ENCODE data around the gene PDCD6IP.
"Not testable (repeated sequence)": the region's sequence is repeated elsewhere in the genome, so short reads cannot be mapped to it uniquely, and the experiment has no call there.

Gene PDCD6IP, protein sequence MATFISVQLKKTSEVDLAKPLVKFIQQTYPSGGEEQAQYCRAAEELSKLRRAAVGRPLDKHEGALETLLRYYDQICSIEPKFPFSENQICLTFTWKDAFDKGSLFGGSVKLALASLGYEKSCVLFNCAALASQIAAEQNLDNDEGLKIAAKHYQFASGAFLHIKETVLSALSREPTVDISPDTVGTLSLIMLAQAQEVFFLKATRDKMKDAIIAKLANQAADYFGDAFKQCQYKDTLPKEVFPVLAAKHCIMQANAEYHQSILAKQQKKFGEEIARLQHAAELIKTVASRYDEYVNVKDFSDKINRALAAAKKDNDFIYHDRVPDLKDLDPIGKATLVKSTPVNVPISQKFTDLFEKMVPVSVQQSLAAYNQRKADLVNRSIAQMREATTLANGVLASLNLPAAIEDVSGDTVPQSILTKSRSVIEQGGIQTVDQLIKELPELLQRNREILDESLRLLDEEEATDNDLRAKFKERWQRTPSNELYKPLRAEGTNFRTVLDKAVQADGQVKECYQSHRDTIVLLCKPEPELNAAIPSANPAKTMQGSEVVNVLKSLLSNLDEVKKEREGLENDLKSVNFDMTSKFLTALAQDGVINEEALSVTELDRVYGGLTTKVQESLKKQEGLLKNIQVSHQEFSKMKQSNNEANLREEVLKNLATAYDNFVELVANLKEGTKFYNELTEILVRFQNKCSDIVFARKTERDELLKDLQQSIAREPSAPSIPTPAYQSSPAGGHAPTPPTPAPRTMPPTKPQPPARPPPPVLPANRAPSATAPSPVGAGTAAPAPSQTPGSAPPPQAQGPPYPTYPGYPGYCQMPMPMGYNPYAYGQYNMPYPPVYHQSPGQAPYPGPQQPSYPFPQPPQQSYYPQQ

GRCh38 chr3:33798418-33799201, at the start of gene PDCD6IP:
PDCD6IP (plus strand) TSS chr3:33798630; CDS start chr3:33798729, 99 bp downstream.
- DNase-seq, result peak; percentile 75

DNA sequence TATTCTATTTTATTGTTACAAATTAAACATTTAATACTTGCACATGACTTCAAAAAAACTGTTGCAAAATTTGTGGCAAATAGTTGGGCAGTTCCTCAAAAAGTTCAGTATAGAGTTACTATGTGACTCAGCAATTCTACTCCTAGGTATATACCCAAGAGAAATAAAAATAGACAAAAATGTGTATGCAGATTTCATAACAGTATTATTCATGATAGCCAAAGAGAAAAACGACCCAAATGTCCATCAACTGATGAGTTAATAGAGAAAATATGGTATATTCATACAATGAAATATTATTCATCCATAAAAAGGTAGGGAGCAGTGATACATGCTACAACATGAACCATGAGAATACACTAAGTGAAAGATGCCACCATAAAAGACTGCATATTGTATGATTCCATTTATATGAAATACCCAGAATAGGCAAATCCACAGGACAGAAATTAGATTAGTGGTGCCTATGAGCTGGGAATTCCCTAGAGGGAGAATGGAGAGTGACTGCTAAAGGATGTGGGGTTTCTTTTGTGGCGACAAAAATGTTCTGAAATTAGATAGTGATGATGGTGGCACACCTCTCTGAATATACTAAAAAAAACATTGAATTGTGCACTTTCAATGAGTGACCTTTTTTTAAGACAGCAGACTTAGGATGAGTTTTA, 48.8 kb upstream of the PDCD6IP start:
- DNase-seq, result no peak

- no peak for DNase-seq
These were observed 48.2 kb upstream of the PDCD6IP start for GRCh38 chr3:33750211-33750548.

DNA sequence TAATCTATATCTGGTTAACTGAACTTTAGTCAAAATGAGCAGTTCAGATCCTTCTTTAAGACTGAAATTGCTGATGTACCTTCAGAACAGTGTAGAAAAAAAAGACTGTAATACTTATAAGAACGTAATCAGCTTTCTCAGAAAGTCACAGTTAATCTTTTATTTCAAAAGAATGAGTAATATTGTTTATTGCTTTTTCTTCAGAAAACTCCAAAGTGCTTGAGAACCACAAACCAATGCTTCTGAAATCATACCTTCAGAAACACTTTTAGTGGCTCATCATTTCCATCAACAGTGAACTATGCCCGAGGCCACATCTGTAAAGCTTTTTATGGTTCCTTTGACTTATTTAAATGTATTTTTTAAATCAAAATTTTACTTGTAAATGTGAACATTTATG, 47.1 kb upstream of the PDCD6IP start:
- no peak for DNase-seq

DNA sequence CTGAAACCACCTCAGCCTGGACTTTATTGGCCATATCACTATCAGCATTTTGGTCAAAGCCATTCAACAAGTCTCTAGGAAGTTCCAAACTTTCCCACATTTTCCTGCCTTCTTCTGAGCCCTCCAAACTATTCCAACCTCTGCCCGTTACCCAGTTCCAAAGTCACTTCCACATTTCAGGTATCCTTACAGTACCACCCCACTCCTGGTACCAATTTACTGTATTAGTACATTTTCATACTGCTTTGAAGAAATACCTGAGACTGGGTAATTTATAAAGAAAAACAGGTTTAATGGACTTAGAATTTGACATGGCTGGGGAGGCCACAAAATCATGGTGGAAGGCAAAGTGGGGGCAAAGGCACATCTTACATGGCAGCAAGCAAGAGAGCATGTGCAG, 44.0 kb upstream of the PDCD6IP start:
- not testable (repeated sequence) for DNase-seq

DNA sequence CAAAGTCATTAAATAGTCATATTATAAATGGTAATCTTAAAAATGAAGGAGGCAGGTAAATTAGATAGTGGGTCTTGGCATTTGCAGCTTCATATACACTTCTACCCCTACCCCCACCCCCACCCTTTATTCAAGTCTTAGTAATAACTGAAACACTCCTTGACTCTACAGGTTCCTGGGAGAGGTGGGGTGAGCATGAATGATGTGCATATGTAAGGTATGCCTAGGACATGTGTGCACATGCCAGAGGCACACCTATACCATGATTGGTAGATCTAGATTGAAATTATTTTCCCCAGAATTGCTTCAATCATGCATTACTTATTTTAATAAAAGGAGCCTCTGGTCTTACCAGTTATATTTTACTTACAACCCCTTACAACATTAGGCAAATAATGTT, 40.1 kb upstream of the PDCD6IP start:
- DNase-seq, result no peak

DNA sequence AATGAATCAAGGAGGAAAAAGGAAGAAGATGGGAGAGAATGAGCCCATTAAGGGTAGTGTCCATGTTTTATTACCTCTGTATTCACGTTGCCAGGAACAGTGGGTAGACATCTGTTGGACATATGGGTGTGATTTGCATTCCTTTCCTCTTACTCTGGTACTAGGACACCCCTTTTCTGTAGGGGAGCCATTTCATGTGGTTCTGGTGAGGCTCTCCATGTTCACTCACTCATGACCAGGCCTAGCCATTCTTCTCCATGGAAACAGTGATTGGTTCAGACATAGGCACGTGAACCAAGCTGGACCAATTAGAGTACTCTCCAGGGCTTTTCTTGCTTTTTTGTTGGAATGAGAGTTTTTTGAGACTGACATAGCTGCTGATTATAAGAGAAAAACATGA, 39.6 kb upstream of the PDCD6IP start:
- no peak for DNase-seq

DNA sequence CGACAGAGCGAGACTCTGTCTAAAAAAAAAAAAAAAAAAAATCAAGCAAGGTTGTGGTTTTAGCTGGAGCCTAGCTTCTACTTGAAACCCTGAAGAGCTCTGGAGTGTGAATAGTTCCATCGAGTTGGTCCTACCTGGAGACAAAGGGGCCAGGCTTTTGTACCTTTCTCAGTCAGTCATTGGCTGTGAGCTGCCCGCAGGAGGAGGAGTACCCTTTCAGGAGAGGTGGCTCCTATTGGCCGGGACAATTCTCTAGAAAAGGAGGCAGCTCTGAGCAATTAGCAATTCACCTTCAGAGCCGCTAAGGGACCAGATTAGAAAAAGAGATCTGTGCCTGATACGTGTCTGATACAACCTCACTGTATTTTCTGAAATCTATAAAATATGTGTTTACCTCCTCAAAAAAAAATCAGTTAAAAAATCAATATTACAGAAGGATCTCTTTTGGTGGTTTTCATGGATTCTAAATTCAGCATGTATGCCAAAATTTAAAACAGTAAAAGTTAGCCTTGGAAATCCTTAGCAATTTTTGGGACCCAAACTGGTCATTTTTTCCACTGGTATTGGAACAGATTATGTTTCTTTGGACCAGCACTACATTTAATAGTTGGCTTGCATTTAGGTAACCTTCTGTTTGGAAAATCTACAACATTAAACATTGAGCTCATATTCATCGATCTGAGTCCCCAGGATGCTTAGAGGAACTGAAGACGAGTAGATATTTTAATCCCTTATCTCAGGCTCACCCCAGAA, 29.7 kb upstream of the PDCD6IP start:
- no peak for DNase-seq

- DNase-seq, result no peak
These were observed 24.8 kb upstream of the PDCD6IP start for GRCh38 chr3:33773637-33774036.

- no peak for DNase-seq
These were observed 23.1 kb upstream of the PDCD6IP start for GRCh38 chr3:33775363-33775762.

- no peak for DNase-seq
These were observed 20.4 kb upstream of the PDCD6IP start for GRCh38 chr3:33777996-33778395.

DNA sequence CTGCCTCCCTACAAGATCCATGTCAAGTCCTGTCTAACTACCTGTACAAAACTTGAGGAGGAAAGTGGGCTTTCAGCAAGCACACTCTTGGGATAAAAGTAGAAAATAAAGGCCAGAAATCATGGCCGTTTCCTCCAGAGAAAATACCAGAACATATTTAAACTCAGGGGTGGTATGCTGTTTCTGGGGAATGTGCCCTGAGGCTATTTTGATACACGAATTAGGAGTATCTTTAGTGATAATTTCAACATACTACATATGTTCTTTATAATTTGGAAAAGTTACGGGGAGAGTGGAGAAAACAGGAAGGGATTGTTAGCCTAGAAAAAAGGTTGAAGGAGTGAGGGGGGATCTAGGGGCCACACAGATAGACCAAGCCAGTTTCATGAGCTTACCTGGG, 18.7 kb upstream of the PDCD6IP start:
- DNase-seq, result no peak

DNA sequence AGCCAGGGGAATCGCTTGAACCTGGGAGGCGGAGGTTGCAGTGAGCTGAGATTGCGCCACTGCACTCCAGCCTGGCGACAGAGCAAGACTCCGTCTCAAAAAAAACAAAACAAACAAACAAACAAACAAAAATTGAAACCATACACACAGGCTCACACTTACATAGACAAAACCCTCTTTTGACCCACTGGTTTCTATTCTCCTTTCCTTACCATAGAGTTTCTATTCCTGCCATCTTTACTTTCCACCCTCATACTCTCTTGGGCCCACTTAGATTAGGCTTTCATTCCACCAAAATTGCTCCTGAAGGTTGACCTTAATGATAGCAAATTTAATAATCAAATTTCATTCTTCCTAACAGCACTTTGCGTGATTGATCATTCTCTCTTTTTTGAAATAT, 17.0 kb upstream of the PDCD6IP start:
- DNase-seq, result not testable (repeated sequence)

- DNase-seq, result no peak
These were observed 11.7 kb upstream of the PDCD6IP start for GRCh38 chr3:33786565-33787327.

- peak; percentile 48 for DNase-seq
These were observed 11.0 kb upstream of the PDCD6IP start for GRCh38 chr3:33787328-33788009.

DNA sequence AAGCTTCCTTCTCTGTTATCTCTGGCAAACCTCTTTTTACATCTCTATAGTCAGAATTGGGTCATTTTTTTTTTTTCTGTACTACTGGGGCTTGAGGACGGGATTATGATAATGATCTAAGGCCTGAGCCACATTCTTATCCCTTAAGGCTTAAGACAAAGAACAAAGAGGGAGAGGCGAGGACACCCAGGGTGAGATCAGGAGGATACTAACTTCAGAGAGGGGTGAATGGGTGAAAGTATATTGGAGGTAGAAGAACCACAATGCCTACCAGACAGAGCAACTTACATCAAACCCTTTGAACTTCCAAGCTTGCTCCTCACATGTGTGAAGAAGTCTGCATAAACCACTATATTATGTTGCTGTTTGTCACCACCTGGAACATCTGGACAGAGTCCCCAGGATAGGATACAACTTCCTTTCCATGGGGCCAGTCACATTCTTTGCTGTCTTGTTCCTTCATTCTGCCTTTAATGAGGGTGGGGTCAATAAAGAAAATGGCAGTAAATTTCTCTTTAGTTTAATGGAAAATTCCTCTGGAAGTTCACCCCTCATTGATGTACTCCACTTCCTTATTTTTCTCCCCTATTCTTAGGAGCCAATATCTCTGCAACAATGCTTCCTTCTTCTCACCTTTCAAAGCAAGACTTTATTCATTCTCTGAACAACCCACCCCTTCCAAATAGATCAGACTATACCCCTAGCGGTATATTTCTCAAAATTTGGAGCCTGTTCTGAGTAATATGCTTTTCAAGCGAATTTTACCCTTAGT, 9.1 kb upstream of the PDCD6IP start:
- no peak for DNase-seq

GRCh38 chr3:33790091-33790490, 8.3 kb upstream of the PDCD6IP start:
- DNase-seq, result no peak

GRCh38 chr3:33791477-33792166, 6.8 kb upstream of the PDCD6IP start:
- no peak for DNase-seq
